Bronchial epithelial cell (primary cell): ENCODE results near the gene WNT7B. TPM values are rescaled to one million over a fixed set of nuclear protein-coding genes. Genes with fewer than 3 reads are reported as not detected.

Experiments used
- DNase-seq: peaks from one replicate; pipeline ENCODE4 v3.0.0-alpha.2; 2010; ENCODE audit warnings: low read depth
- FAIRE-seq: peaks from 2 replicates; lab custom pipeline; 2011; peaks lifted over from hg19 to GRCh38; lab: Jason Lieb, UNC
- H3K27me3 ChIP-seq: 2 replicates; pipeline ENCODE4 v1.5.1; 2011; ENCODE audit warnings: low read length; ENCODE audit not compliant: control insufficient read depth, insufficient read depth
- H3K36me3 ChIP-seq: 2 replicates; pipeline ENCODE4 v1.5.1; 2011; ENCODE audit warnings: low read length; ENCODE audit not compliant: control insufficient read depth, insufficient read depth
- H3K4me3 ChIP-seq: 2 replicates; pipeline ENCODE4 v1.5.1; 2011; ENCODE audit warnings: mild to moderate bottlenecking, low read depth, low read length, control low read depth
- total RNA-seq: library from RNA; depleted of rRNA; stranded (reverse); fragments of >200 nt; gene quantifications from 2 replicates; pipeline ENCODE4 v1.2.1, GENCODE V29; 2014
- TF ChIP-seq, protein P1 (sequence below): IDR thresholded peaks from 2 replicates; pipeline ENCODE4 v1.5.1; 2011; ENCODE audit warnings: mild to moderate bottlenecking, moderate library complexity, low read length, control low read depth, inconsistent platforms; ENCODE audit not compliant: insufficient read depth, severe bottlenecking

WNT7B gene
- total RNA-seq, 1 donor from 2014 or later = 18.2 TPM

GRCh38 chr22:46002757-46003270, 25.9 kb upstream of the WNT7B start:
- no peaks in the 10 kb centered on the region for H3K27me3 ChIP-seq
- DNase-seq = no peak
- H3K36me3 ChIP-seq = no peaks in the 10 kb centered on the region
- H3K4me3 ChIP-seq = no peak overlapping the region
- no peak for FAIRE-seq
- TF ChIP-seq, protein P1, sequence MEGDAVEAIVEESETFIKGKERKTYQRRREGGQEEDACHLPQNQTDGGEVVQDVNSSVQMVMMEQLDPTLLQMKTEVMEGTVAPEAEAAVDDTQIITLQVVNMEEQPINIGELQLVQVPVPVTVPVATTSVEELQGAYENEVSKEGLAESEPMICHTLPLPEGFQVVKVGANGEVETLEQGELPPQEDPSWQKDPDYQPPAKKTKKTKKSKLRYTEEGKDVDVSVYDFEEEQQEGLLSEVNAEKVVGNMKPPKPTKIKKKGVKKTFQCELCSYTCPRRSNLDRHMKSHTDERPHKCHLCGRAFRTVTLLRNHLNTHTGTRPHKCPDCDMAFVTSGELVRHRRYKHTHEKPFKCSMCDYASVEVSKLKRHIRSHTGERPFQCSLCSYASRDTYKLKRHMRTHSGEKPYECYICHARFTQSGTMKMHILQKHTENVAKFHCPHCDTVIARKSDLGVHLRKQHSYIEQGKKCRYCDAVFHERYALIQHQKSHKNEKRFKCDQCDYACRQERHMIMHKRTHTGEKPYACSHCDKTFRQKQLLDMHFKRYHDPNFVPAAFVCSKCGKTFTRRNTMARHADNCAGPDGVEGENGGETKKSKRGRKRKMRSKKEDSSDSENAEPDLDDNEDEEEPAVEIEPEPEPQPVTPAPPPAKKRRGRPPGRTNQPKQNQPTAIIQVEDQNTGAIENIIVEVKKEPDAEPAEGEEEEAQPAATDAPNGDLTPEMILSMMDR = no peak

DNA sequence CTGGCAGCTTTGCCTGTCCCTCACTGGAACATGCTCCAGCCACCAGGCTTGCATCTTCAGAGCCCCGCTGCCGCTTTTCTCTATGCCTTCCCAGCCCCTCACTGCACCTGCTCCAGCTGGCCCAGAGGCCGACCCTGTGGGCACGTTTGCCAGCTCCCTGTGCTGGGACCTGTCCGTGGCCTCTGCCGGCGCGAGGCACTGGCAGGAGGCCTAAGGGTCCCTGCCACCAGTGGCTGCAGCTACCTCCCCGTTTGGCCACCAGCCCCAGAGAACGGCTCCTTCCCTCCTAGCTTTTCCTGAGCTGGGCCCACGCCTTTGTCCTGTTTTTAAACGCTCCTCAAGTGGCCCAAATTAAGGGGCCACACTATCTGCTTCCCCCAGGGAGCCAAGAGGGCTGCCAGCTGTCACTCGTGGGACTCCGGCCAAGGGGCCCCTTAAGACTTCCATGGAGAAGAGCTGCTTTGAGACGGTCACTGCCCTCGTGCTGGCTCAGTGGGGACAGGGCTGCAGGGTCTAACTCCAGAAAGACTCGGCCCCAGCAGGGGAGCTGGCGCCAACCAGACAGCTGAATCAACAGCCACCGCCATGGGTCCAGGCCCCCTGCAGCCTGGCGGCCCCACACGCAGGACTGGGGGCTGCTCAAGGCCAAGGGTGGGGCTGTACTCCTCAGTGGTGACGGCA, 24.6 kb upstream of the WNT7B start:
- no peaks in the 10 kb centered on the region for H3K36me3 ChIP-seq
- no peak for FAIRE-seq
- TF ChIP-seq, protein P1 = no peak
- H3K27me3 ChIP-seq = no peaks in the 10 kb centered on the region
- no peak overlapping the region for H3K4me3 ChIP-seq
- DNase-seq = no peak

DNA sequence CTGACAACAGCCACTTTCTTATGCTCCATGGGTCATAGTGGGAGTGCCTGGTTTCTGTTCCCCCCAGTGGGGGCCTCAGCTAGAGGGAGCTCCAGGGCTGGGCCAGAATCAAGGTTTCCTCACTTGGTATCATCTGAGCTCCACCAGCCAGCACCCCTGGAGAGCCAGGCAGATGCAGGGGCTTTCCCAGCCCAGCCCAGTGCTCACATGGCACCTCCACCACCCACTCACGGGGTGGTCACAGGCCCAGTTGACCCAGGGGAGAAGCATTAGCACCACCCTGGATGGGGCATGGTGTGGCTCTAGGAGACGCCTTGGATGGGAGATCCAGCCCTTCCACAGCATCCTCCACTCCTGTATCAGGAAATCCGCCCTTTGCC, 24.1 kb upstream of the WNT7B start:
- DNase-seq (no peak), FAIRE-seq (no peak)
- TF ChIP-seq, protein P1 = no peak
- no peaks in the 10 kb centered on the region for H3K27me3 ChIP-seq
- no peak overlapping the region for H3K4me3 ChIP-seq
- H3K36me3 ChIP-seq = no peaks in the 10 kb centered on the region

- DNase-seq = no peak
- H3K4me3 ChIP-seq = no peak overlapping the region
- FAIRE-seq = no peak
- H3K27me3 ChIP-seq = no peaks in the 10 kb centered on the region
- TF ChIP-seq, protein P1 = no peak
- H3K36me3 ChIP-seq = no peaks in the 10 kb centered on the region
Observed at GRCh38 chr22:46000081-46001027, 23.4 kb upstream of the WNT7B start.

DNA sequence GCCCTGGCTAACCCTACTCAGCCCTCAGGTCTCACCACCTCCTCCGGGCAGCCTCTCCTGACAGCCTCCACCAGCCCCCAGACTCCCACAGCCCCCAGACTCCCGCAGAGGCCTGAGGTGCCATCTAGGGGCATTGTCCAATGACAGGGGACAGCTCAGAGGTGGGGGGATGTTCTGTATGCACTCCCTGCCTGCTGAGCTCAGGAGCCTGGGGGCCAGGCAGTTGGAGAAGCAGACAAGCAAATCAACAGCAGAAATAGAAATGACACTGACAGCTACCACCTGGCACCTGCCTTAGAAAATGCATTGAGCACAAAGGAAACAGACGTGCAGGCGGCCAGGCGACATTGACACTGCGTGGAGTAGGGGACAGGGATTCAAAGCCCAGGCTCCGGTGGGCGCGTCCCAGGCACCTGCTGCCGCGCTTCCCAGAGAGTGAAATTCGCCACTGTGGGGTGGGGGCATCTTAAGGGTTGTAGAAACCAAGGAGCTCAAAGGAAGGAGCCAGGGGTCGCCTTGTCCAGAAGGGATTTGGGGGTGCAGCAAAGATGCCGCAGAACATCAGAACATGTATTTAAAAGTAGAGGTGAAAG, 22.5 kb upstream of the WNT7B start:
- Histone ChIP-seq H3K36me3 (no peaks in the 10 kb centered on the region), H3K27me3 (no peaks in the 10 kb centered on the region), H3K4me3 (no peak overlapping the region)
- no peak for DNase-seq
- FAIRE-seq = no peak
- TF ChIP-seq, protein P1 = no peak
